AG04450 (cell line): ENCODE results near the gene HP. TPM values are rescaled to one million over a fixed set of nuclear protein-coding genes. Genes with fewer than 3 reads are reported as not detected.
"Not testable (repeated sequence)": the region's sequence is repeated elsewhere in the genome, so short reads cannot be mapped to it uniquely, and the experiment has no call there.

Source experiments
- CTCF ChIA-PET: fragments of 300-600, 350-600 bp; formaldehyde crosslinking; extraction: SDS; loops from one replicate; lab custom pipeline; 2022; ENCODE audit warnings: antibody characterized with exemption, inconsistent platforms; lab: Charles Lee
- POLR2A ChIA-PET: fragments of 350-600 bp; formaldehyde crosslinking; extraction: SDS; loops from one replicate; lab custom pipeline; 2021; ENCODE audit warnings: antibody characterized with exemption, inconsistent platforms; lab: Yijun Ruan, JAX
- DNase-seq: peaks from one replicate; pipeline ENCODE4 v3.0.0-alpha.2; 2011; ENCODE audit warnings: low read depth, low spot score
- H3K27ac ChIP-seq: one replicate; pipeline ENCODE4 v1.5.1; 2012; ENCODE audit warnings: low read depth, low read length, control low read depth
- H3K27me3 ChIP-seq: one replicate; pipeline ENCODE4 v1.6.0; 2012; ENCODE audit warnings: low read length; ENCODE audit not compliant: control insufficient read depth, insufficient read depth
- H3K4me3 ChIP-seq: 2 replicates; pipeline ENCODE4 v1.5.1; 2011; ENCODE audit warnings: mild to moderate bottlenecking, low read depth, low read length, control low read depth
- H3K9me3 ChIP-seq: 2 replicates; pipeline ENCODE4 v1.5.1; 2012; ENCODE audit warnings: low read length; ENCODE audit not compliant: control insufficient read depth, insufficient read depth
- CTCF ChIP-seq: IDR thresholded peaks from 2 replicates; pipeline ENCODE4 v1.5.1; 2011; ENCODE audit warnings: low read depth, low read length, control low read depth, inconsistent platforms
- polyA plus RNA-seq: library from polyadenylated mRNA; depleted of rRNA; stranded (reverse); fragments of >200 nt; gene quantifications from 2 replicates; pipeline ENCODE4 v1.2.3, GENCODE V29; 2011

HP gene
- polyA plus RNA-seq, 1 experiment, result not detected

- Histone ChIP-seq H3K27ac (no peak overlapping the region), H3K9me3 (no peaks in the 10 kb centered on the region), H3K4me3 (no peak overlapping the region), H3K27me3 (no peaks in the 10 kb centered on the region)
- CTCF ChIA-PET, result no interaction called here
- no peak for TF ChIP-seq CTCF
- POLR2A ChIA-PET, result no interaction called here
- DNase-seq, result no peak
These were observed 19.4 kb downstream of the HP start for GRCh38 chr16:72073560-72074230.

GRCh38 chr16:72075067-72075466 is 20.8 kb downstream of the HP start:
- H3K9me3 ChIP-seq, H3K27me3 ChIP-seq, H3K27ac ChIP-seq, POLR2A ChIA-PET, H3K4me3 ChIP-seq, DNase-seq: not testable (repeated sequence)
- CTCF ChIA-PET, result interaction anchor here (0.9 kb wide), 1 partner anchor 8 kb away, joined by 3 read pairs; no protein-coding TSS in a partner anchor

- CTCF ChIA-PET, result interaction anchor here (0.6 to 1.2 kb wide), 2 partner anchors 15 to 1242 kb away, joined by 4 to 18 read pairs; no protein-coding TSS in a partner anchor
- H3K27ac ChIP-seq, H3K9me3 ChIP-seq, H3K4me3 ChIP-seq, POLR2A ChIA-PET, DNase-seq, H3K27me3 ChIP-seq: not testable (repeated sequence)
These were observed 22.8 kb downstream of the HP start for GRCh38 chr16:72076991-72077706.

- POLR2A ChIA-PET, result no interaction called here
- H3K27ac ChIP-seq, result no peak overlapping the region
- CTCF ChIA-PET, result no interaction called here
- TF ChIP-seq CTCF, result no peak
- peaks cover 11% of the 10 kb centered on the region for H3K9me3 ChIP-seq
- H3K4me3 ChIP-seq, result no peak overlapping the region
- DNase-seq, result no peak
- no peaks in the 10 kb centered on the region for H3K27me3 ChIP-seq
These were observed 29.6 kb downstream of the HP start for GRCh38 chr16:72083778-72084404.

- H3K9me3 ChIP-seq, result peaks cover 11% of the 10 kb centered on the region
- no peak for TF ChIP-seq CTCF
- H3K27ac ChIP-seq, result no peak overlapping the region
- no peak overlapping the region for H3K4me3 ChIP-seq
- no peak for DNase-seq
- no peaks in the 10 kb centered on the region for H3K27me3 ChIP-seq
- CTCF ChIA-PET, result interaction anchor here (1.0 kb wide), 1 partner anchor 18 kb away, joined by 3 read pairs; no protein-coding TSS in a partner anchor
- POLR2A ChIA-PET, result no interaction called here
These were observed 30.1 kb downstream of the HP start for GRCh38 chr16:72084445-72084844.

GRCh38 chr16:72085002-72085401 is 30.7 kb downstream of the HP start:
- H3K9me3 ChIP-seq, result peaks cover 11% of the 10 kb centered on the region
- H3K27ac ChIP-seq, result no peak overlapping the region
- CTCF ChIA-PET, result interaction anchor here (1.0 kb wide), 1 partner anchor 18 kb away, joined by 3 read pairs; no protein-coding TSS in a partner anchor
- no peak overlapping the region for H3K4me3 ChIP-seq
- no peak for DNase-seq
- no peak for TF ChIP-seq CTCF
- no peaks in the 10 kb centered on the region for H3K27me3 ChIP-seq
- POLR2A ChIA-PET, result no interaction called here
